Pancreas (tissue), 10 donors: ENCODE data around the gene CCHCR1. TPM values are rescaled to one million over a fixed set of nuclear protein-coding genes. Genes with fewer than 3 reads are reported as not detected.

Experiments
- ATAC-seq, 4 donors: fragments of 200-7000 bp; cut with Tn5 transposase; one replicate each; pipeline versions ENCODE4 v1.8.0 to v1.9.1; 2020; ENCODE audit warnings: mild to moderate bottlenecking in 4 of 4, moderate library complexity in 4 of 4
- DNase-seq, 6 donors: peaks; one replicate each; pipeline ENCODE4 v3.0.0-alpha.2; 2020
- FAIRE-seq: peaks from 2 replicates; lab custom pipeline; 2012; peaks lifted over from hg19 to GRCh38; lab: Jason Lieb, UNC
- H3K27ac ChIP-seq, 4 donors: fragments of 200-600 bp; sonication (generic); 1 replicate in 3 of 4; 2 replicates in 1 of 4; pipeline versions ENCODE4 v1.5.0 to v1.8.0; 2020
- H3K27me3 ChIP-seq, 4 donors: fragments of 200-600 bp; one replicate each; pipeline ENCODE4 v1.8.0; 2021
- H3K36me3 ChIP-seq, 3 donors: fragments of 200-600 bp; sonication (generic) in 1 of 3; one replicate each; pipeline versions ENCODE4 v1.5.0 to v1.8.0; 2020 to 2021
- H3K4me1 ChIP-seq, 3 donors: fragments of 200-600 bp; one replicate each; pipeline ENCODE4 v1.8.0; 2021
- H3K4me3 ChIP-seq, 4 donors: fragments of 200-600 bp; sonication (generic) in 2 of 4; one replicate each; pipeline versions ENCODE4 v1.5.0 to v1.8.0; 2020 to 2021
- H3K9me3 ChIP-seq, 4 donors: fragments of 200-600 bp; one replicate each; pipeline ENCODE4 v1.8.0; 2021
- CTCF ChIP-seq, 4 donors: fragments of 200-600 bp; sonication (generic) in 3 of 4; IDR thresholded peaks; one replicate each; pipeline versions ENCODE4 v1.5.0 to v1.8.0; 2021; ENCODE audit warnings: antibody characterized with exemption in 4 of 4
- WGBS, 2 donors: extraction: QIAGEN DNeasy Blood & Tissue Kit; methylation state at CpG; one replicate each; pipeline ENCODE4 v1.1.7; 2013; 5-methylcytosine and 5-hydroxymethylcytosine counted together
- intact Hi-C, 3 donors: fragments of 100-400 bp; cut with DNase I; formaldehyde crosslinking; loops; one replicate each; pipeline versions ENCODE4 v1.11.1 to v1.14.2; 2022
- polyA plus RNA-seq, 2 donors: library from polyadenylated mRNA; stranded (reverse); fragments of 200-250 nt; gene quantifications; one replicate each; pipeline ENCODE4 v1.2.3, GENCODE V29; 2013
- total RNA-seq, 6 donors: library from RNA; stranded (reverse); fragmentation: NEBNext Ultra II Directional in 4 of 6; extraction: Animal tissue kit (Norgen Biotek cat#: 25700) in 4 of 6; gene quantifications; one replicate each; pipeline versions ENCODE4 v1.2.1 to v1.2.4, GENCODE V29; 2021 to 2023
- donor health status: healthy with polysubstance abuse.
- donor health status: DM: no; HTN: no; CAD: no; lungs with moderate emphysema.
- donor health status: DM: no; HTN: no; CAD: no.
- donor health status: control.
- donor health status: control.
- donor health status: Bipolar disorder and iron deficiency.
- donor health status: DM: yes; HTN: yes; CAD: no.
- donor health status: DM: no; HTN: no; CAD: no.
- donor health status: DM: no; HTN: no; CAD: no.
- donor health status: DM: yes; HTN: yes; CAD: no.

Gene CCHCR1
- total and polyA plus RNA-seq, 8 donors, result 6.7 to 27.0 (median 15.6) TPM

- no peaks in the 10 kb centered on the region for H3K27me3 ChIP-seq
- peaks cover 0 to 12% (median 0%) of the 10 kb centered on the region in 3 donors for H3K4me1 ChIP-seq
- no peak for FAIRE-seq
- no peak for ATAC-seq
- no peak for DNase-seq
- no peak within 1 kb of the TSS for H3K27ac ChIP-seq
- no peak for TF ChIP-seq CTCF (IDR thresholded peaks at IDR 0.05)
- no peak within 1 kb of the TSS for H3K4me3 ChIP-seq
- 68% methylated on average over 23 to 26 of the region's 26 CpGs for WGBS, 2 donors
- H3K36me3 ChIP-seq, result no peaks in the 10 kb centered on the region
- H3K9me3 ChIP-seq, result no peaks in the 10 kb centered on the region
- intact Hi-C loops, result no loop called here
Observed at GRCh38 chr6:31120151-31120915, 37.3 kb downstream of the CCHCR1 start, which contains the start of gene CDSN. Gene CDSN (minus strand): TSS chr6:31120446. CDS start chr6:31120419, 27 bp downstream.

- ATAC-seq, result no peak
- no peak for FAIRE-seq
Observed at GRCh38 chr6:31118178-31118577, 39.4 kb downstream of the CCHCR1 start.

GRCh38 chr6:31116661-31117385 lies 40.8 kb downstream of the CCHCR1 start:
- DNase-seq (no peak), ATAC-seq (no peak), FAIRE-seq (no peak)
- intact Hi-C loops, result no loop called here
- 62 to 76% methylated on average over 19 of the region's 19 CpGs for WGBS, 2 donors
- H3K27ac ChIP-seq, result no peak overlapping the region
- H3K4me1 ChIP-seq, result no peaks in the 10 kb centered on the region
- no peak for TF ChIP-seq CTCF (IDR thresholded peaks at IDR 0.05)
- H3K9me3 ChIP-seq, result no peaks in the 10 kb centered on the region
- no peak overlapping the region for H3K4me3 ChIP-seq
- H3K36me3 ChIP-seq, result no peaks in the 10 kb centered on the region
- H3K27me3 ChIP-seq, result no peaks in the 10 kb centered on the region

More at GRCh38 chr6:31118178-31118577, 39.4 kb downstream of the CCHCR1 start:
- Histone ChIP-seq H3K27ac (no peak overlapping the region), H3K4me1 (peaks cover 0 to 12% (median 0%) of the 10 kb centered on the region in 3 donors), H3K4me3 (no peak overlapping the region), H3K36me3 (no peaks in the 10 kb centered on the region), H3K27me3 (no peaks in the 10 kb centered on the region), H3K9me3 (no peaks in the 10 kb centered on the region)
- intact Hi-C loops, result no loop called here
- 58 to 86% methylated on average over 7 of the region's 7 CpGs for WGBS, 2 donors
- TF ChIP-seq CTCF (IDR thresholded peaks at IDR 0.05), result no peak
- no peak for DNase-seq

DNA sequence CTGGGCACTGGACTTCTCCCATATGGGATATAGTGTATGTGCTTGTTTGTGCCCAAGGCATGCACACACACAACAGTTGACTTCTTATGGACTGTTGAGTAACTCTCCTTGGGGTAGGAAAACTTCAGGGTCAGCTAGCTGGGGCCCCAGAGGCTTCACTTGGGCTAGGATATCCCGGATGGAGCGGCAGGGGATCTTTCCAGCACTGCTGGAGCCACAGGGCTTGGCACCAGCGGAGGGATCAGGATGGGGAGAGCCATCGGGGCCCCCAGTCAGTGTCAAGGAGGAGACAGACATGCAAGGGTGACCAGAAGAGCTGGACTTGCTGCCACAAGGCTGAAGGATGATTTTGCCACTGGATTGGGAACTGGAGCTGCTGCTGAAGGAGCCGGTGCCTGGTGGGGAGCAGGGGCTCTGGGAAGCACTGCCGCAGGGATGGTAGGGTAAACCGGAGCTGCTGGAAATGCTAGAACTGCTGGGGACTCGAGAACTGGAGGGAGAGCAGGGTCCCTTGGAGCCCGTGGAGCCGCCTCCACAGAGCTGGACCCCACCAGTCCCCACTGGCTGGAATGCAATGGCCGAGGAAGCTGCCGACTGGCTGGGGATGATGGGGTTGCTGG lies 41.6 kb downstream of the CCHCR1 start:
- no peak overlapping the region for H3K27ac ChIP-seq

More for the DNA sequence above, 41.6 kb downstream of the CCHCR1 start:
- DNase-seq (no peak), ATAC-seq (no peak), FAIRE-seq (no peak)
- no peaks in the 10 kb centered on the region for H3K4me1 ChIP-seq
- H3K9me3 ChIP-seq, result no peaks in the 10 kb centered on the region
- 71 to 81% methylated on average over 12 of the region's 12 CpGs for WGBS, 2 donors
- H3K4me3 ChIP-seq, result no peak overlapping the region
- H3K27me3 ChIP-seq, result no peaks in the 10 kb centered on the region
- intact Hi-C loops, result no loop called here
- H3K36me3 ChIP-seq, result no peaks in the 10 kb centered on the region
- TF ChIP-seq CTCF (IDR thresholded peaks at IDR 0.05), result no peak
